Ovary (tissue), 9 donors: ENCODE measurements around the gene ZNF148. TPM values are rescaled to one million over a fixed set of nuclear protein-coding genes. Genes with fewer than 3 reads are reported as not detected.

ENCODE experiments used
- DNase-seq, 5 donors: peaks; one replicate each; pipeline ENCODE4 v3.0.0-alpha.2; 2019 to 2020
- H3K27ac ChIP-seq, 2 donors: fragments of 200-600 bp; one replicate each; pipeline versions ENCODE4 v1.5.1 to v1.8.0; 2019 to 2022
- H3K27me3 ChIP-seq: fragments of 200-600 bp; one replicate; pipeline ENCODE4 v1.8.0; 2022
- H3K36me3 ChIP-seq: fragments of 200-600 bp; sonication (generic); one replicate; pipeline ENCODE4 v1.5.1; 2019
- H3K4me1 ChIP-seq: one replicate; pipeline ENCODE4 v1.8.1; 2013; ENCODE audit warnings: mild to moderate bottlenecking, moderate library complexity; ENCODE audit not compliant: insufficient read depth
- H3K4me3 ChIP-seq: fragments of 200-600 bp; sonication (generic); one replicate; pipeline ENCODE4 v1.5.1; 2017
- H3K9me3 ChIP-seq, 2 donors: fragments of 200-600 bp in 1 of 2; sonication (generic) in 1 of 2; one replicate each; pipeline versions ENCODE4 v1.5.1 to v1.8.1; 2013 to 2019; ENCODE audit warnings: mild to moderate bottlenecking in 1 of 2, moderate library complexity in 1 of 2
- CTCF ChIP-seq, 3 donors: fragments of 450-650 bp in 2 of 3; fragments of 200-600 bp in 1 of 3; IDR thresholded peaks; one replicate each; pipeline versions ENCODE4 v1.5.1 to v1.8.0; 2016 to 2022; ENCODE audit warnings: antibody characterized with exemption in 3 of 3, mild to moderate bottlenecking in 1 of 3
- EP300 ChIP-seq: sonication (generic); formaldehyde crosslinking; IDR thresholded peaks from one replicate; pipeline ENCODE4 v1.6.1; 2017; ENCODE audit warnings: antibody characterized with exemption
- POLR2A ChIP-seq: fragments of 450-650 bp; IDR thresholded peaks from one replicate; pipeline ENCODE4 v1.6.1; 2017; ENCODE audit warnings: antibody characterized with exemption, mild to moderate bottlenecking, moderate library complexity
- WGBS, 3 donors: extraction: QIAGEN DNeasy Blood & Tissue Kit in 1 of 3; methylation state at CpG; one replicate each; pipeline versions ENCODE4 v1.1.5 to v1.1.7; 2013 to 2017; 5-methylcytosine and 5-hydroxymethylcytosine counted together
- intact Hi-C, 4 donors: fragments of 100-400 bp; cut with DNase I; formaldehyde crosslinking; loops; one replicate each; pipeline versions ENCODE4 v1.11.0 to v1.15.1; 2022 to 2023
- polyA plus RNA-seq, 2 donors: library from polyadenylated mRNA; stranded (reverse); fragments of 200-250 nt in 1 of 2; fragments of 350-450 nt in 1 of 2; fragmentation: Illumina TruSeq in 1 of 2; extraction: RNeasy Lipid Tissue Mini Kit (QIAGEN cat#74804) in 1 of 2; gene quantifications; one replicate each; pipeline ENCODE4 v1.2.3, GENCODE V29; 2013 to 2014
- total RNA-seq, 7 donors: library from RNA; depleted of rRNA in 2 of 7; stranded (reverse); fragments of >200 nt in 2 of 7; fragmentation: NEBNext Ultra II Directional in 3 of 7; extraction: Animal tissue kit (Norgen Biotek cat#: 25700) in 3 of 7; gene quantifications; one replicate each; pipeline versions ENCODE4 v1.1.0 to v1.2.4, GENCODE V29; 2016 to 2023
- donor health status: DM: no; HTN: no; CAD: no; lungs with moderate emphysema.
- donor health status: DM: no; HTN: no; CAD: no.
- donor health status: Bipolar disorder and iron deficiency.
- donor health status: DM: yes; HTN: yes; CAD: no.
- donor health status: DM: no; HTN: no; CAD: no.
- donor health status: DM: yes; HTN: yes; CAD: no.

Gene ZNF148
- total and polyA plus RNA-seq, 9 donors, result 9.1 to 98.8 (median 66.8) TPM

- no peak overlapping the region for H3K4me3 ChIP-seq
- no peaks in the 10 kb centered on the region for H3K9me3 ChIP-seq
- intact Hi-C loops, result no loop called here
- DNase-seq, result no peak
- H3K27me3 ChIP-seq, result no peaks in the 10 kb centered on the region
- WGBS, 3 donors, result 94 to 96% (median 96%) methylated on average over 2 of the region's 2 CpGs
- H3K4me1 ChIP-seq, result no peaks in the 10 kb centered on the region
- H3K27ac ChIP-seq, result no peak overlapping the region
- no peaks in the 10 kb centered on the region for H3K36me3 ChIP-seq
- TF ChIP-seq EP300 (no peak), CTCF (IDR thresholded peaks at IDR 0.05) (no peak), POLR2A (no peak)
Observed at GRCh38 chr3:125250973-125251372, 124.2 kb downstream of the ZNF148 start.

GRCh38 chr3:125246237-125246636 lies 128.9 kb downstream of the ZNF148 start:
- WGBS, 3 donors, result 92 to 97% (median 94%) methylated on average over 1 of the region's 1 CpG
- H3K27me3 ChIP-seq, result no peaks in the 10 kb centered on the region

GRCh38 chr3:125245521-125245920 lies 129.6 kb downstream of the ZNF148 start:
- Histone ChIP-seq H3K27ac (no peak overlapping the region), H3K27me3 (no peaks in the 10 kb centered on the region), H3K4me3 (no peak overlapping the region), H3K4me1 (no peaks in the 10 kb centered on the region), H3K36me3 (no peaks in the 10 kb centered on the region), H3K9me3 (no peaks in the 10 kb centered on the region)
- intact Hi-C loops, result no loop called here
- no peak for DNase-seq
- no peak for TF ChIP-seq EP300
- no peak for TF ChIP-seq CTCF (IDR thresholded peaks at IDR 0.05)
- TF ChIP-seq POLR2A, result no peak

More at GRCh38 chr3:125246237-125246636, 128.9 kb downstream of the ZNF148 start:
- no peak for DNase-seq
- TF ChIP-seq POLR2A, result no peak
- no peak for TF ChIP-seq EP300
- no peak for TF ChIP-seq CTCF (IDR thresholded peaks at IDR 0.05)
- intact Hi-C loops, result no loop called here
- Histone ChIP-seq H3K27ac (no peak overlapping the region), H3K9me3 (no peaks in the 10 kb centered on the region), H3K4me1 (no peaks in the 10 kb centered on the region), H3K36me3 (no peaks in the 10 kb centered on the region), H3K4me3 (no peak overlapping the region)

GRCh38 chr3:125240496-125240895 lies 134.6 kb downstream of the ZNF148 start:
- intact Hi-C loops, result no loop called here
- WGBS, 3 donors, result 47 to 76% (median 50%) methylated on average over 4 of the region's 4 CpGs
- Histone ChIP-seq H3K27ac (no peak overlapping the region), H3K27me3 (no peaks in the 10 kb centered on the region), H3K36me3 (no peaks in the 10 kb centered on the region), H3K4me1 (no peaks in the 10 kb centered on the region), H3K4me3 (no peak overlapping the region), H3K9me3 (no peaks in the 10 kb centered on the region)
- TF ChIP-seq EP300, result no peak
- no peak for TF ChIP-seq CTCF (IDR thresholded peaks at IDR 0.05)
- no peak for TF ChIP-seq POLR2A
- DNase-seq, result peak in 1 of 5 donors; percentile 26

GRCh38 chr3:125239266-125239665 lies 135.9 kb downstream of the ZNF148 start:
- Histone ChIP-seq H3K36me3 (no peaks in the 10 kb centered on the region), H3K27me3 (no peaks in the 10 kb centered on the region), H3K4me3 (no peak overlapping the region), H3K27ac (no peak overlapping the region), H3K9me3 (no peaks in the 10 kb centered on the region), H3K4me1 (no peaks in the 10 kb centered on the region)
- TF ChIP-seq POLR2A (no peak), CTCF (IDR thresholded peaks at IDR 0.05) (no peak), EP300 (no peak)
- 67 to 77% (median 74%) methylated on average over 3 of the region's 3 CpGs for WGBS, 3 donors
- intact Hi-C loops, result loop anchor here in 1 of 4 donors (10.0 kb wide), 1 partner anchor 196 kb away; no protein-coding TSS in a partner anchor
- no peak for DNase-seq
